HepG2 (cell line): ENCODE results near the gene RBPJ.
A peak's percentile ranks its signal among the peaks of the same experiment; 100 is the strongest.

Source experiments
- HDAC2 ChIP-seq: sonication (generic); formaldehyde crosslinking; IDR thresholded peaks from 2 replicates; pipeline ENCODE4 v1.4.0; 2020; ENCODE audit warnings: missing genetic modification reagents
- HNRNPK ChIP-seq: fragments of 200-400 bp; formaldehyde crosslinking; IDR thresholded peaks from 2 replicates; pipeline ENCODE4 v1.6.1; 2018; ENCODE audit warnings: low read length, low read depth, moderate library complexity, mild to moderate bottlenecking; ENCODE audit not compliant: poor library complexity, severe bottlenecking
- ZNF788 ChIP-seq: sonication (generic); formaldehyde crosslinking; IDR thresholded peaks from 2 replicates; pipeline ENCODE4 v1.5.0; 2020; ENCODE audit warnings: mild to moderate bottlenecking, missing genetic modification reagents, borderline replicate concordance
- TF ChIP-seq, protein P1 (sequence below): sonication (generic); formaldehyde crosslinking; IDR thresholded peaks from 2 replicates; pipeline ENCODE4 v1.5.0; 2020; ENCODE audit warnings: mild to moderate bottlenecking, missing genetic modification reagents, moderate library complexity

DNA sequence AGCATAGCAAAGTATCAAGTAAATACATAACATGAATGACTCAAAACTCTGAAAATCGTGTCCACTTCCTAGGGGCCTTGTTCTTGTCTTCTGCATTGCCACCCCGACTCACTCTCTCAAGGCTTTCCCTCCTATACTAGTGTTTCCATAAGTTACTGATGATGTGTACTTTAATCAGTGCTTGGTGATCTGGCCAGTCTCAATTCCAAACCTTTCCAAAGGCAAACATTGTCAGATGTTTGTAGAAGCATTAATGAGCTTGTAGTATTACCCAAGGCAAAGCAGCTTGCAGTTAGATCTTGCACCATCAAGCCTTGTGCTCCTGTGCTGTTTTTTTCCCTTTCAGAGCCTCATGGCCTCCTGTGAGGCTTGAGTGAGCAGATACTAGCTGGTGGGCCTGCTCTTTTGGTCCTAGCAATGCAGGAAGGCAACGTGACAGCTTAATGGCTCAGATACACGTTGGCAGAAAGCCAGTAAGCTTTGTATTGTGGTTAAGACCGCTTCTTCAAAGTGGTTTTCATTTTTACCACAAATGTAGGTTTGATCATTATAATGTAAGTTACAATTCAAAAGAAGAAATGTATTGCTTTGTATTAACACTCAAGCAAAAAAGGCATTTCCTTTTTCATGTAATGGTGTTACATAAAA, 51.8 kb downstream of the RBPJ start:
- TF ChIP-seq ZNF788 (CRISPR knock-in tag) (no peak), HNRNPK (no peak), HDAC2 (CRISPR knock-in tag) (peak; percentile 78)
- TF ChIP-seq, protein P1, sequence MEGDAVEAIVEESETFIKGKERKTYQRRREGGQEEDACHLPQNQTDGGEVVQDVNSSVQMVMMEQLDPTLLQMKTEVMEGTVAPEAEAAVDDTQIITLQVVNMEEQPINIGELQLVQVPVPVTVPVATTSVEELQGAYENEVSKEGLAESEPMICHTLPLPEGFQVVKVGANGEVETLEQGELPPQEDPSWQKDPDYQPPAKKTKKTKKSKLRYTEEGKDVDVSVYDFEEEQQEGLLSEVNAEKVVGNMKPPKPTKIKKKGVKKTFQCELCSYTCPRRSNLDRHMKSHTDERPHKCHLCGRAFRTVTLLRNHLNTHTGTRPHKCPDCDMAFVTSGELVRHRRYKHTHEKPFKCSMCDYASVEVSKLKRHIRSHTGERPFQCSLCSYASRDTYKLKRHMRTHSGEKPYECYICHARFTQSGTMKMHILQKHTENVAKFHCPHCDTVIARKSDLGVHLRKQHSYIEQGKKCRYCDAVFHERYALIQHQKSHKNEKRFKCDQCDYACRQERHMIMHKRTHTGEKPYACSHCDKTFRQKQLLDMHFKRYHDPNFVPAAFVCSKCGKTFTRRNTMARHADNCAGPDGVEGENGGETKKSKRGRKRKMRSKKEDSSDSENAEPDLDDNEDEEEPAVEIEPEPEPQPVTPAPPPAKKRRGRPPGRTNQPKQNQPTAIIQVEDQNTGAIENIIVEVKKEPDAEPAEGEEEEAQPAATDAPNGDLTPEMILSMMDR (CRISPR knock-in tag) = no peak
